PFSK-1 (cell line): ENCODE measurements around the gene PPFIBP2.

Experiments
- POLR2AphosphoS5 ChIP-seq: IDR thresholded peaks from 2 replicates; pipeline ENCODE4 v1.6.1; 2012; ENCODE audit warnings: low read depth, mild to moderate bottlenecking, control low read depth, low read length, moderate library complexity
- REST ChIP-seq, 2 experiments: IDR thresholded peaks; 2 replicates each; pipeline versions ENCODE4 v1.6.1 to v1.8.0; 2011 to 2012; ENCODE audit warnings: low read depth in 2 of 2, low read length in 2 of 2, control low read depth in 1 of 2, inconsistent platforms in 1 of 2, mild to moderate bottlenecking in 1 of 2, moderate library complexity in 1 of 2; ENCODE audit not compliant: insufficient read depth in 1 of 2
- SIN3A ChIP-seq: IDR thresholded peaks from 2 replicates; pipeline ENCODE4 v1.6.1; 2012; ENCODE audit warnings: mild to moderate bottlenecking, low read length, moderate library complexity, borderline replicate concordance; ENCODE audit not compliant: insufficient read depth
- TAF1 ChIP-seq: IDR thresholded peaks from 2 replicates; pipeline ENCODE4 v1.6.1; 2012; ENCODE audit warnings: low read length, control low read depth, borderline replicate concordance; ENCODE audit not compliant: insufficient read depth

GRCh38 chr11:7646866-7647265, 133.1 kb downstream of the PPFIBP2 start:
- TF ChIP-seq TAF1 (no peak), POLR2AphosphoS5 (no peak), REST (IDR thresholded peaks at IDR 0.05; ENCODE audit: insufficient read depth in 1 of 2, low read depth in 2 of 2, low read length in 2 of 2) (no peak), SIN3A (no peak)
